CD8-positive, alpha-beta memory T cell (primary cell): Measurements from ENCODE around the gene NXNL2. TPM values are rescaled to one million over a fixed set of nuclear protein-coding genes. Genes with fewer than 3 reads are reported as not detected.

ENCODE experiments used
- CTCF ChIA-PET: fragments of 350-600 bp; sonication (Branson Sonifier 250); formaldehyde crosslinking; loops from one replicate; lab custom pipeline; 2021; ENCODE audit warnings: antibody characterized with exemption; lab: Charles Lee
- POLR2A ChIA-PET: fragments of 350-600 bp; sonication (Branson Sonifier 250); formaldehyde crosslinking; loops from one replicate; lab custom pipeline; 2021; ENCODE audit warnings: antibody characterized with exemption; lab: Charles Lee
- DNase-seq, 5 donors: peaks; one replicate each; pipeline versions ENCODE4 v3.0.0 to v3.0.0-alpha.2; 2020 to 2022; ENCODE audit warnings: mixed read lengths in 1 of 5
- H3K27ac ChIP-seq: one replicate; pipeline ENCODE4 v1.7.0; 2013; ENCODE audit warnings: low read depth, mild to moderate bottlenecking, low read length, moderate library complexity
- H3K27me3 ChIP-seq: 2 replicates; pipeline ENCODE4 v1.7.0; 2013; ENCODE audit warnings: low read length, mild to moderate bottlenecking; ENCODE audit not compliant: insufficient read depth, poor library complexity, severe bottlenecking
- H3K36me3 ChIP-seq: 2 replicates; pipeline ENCODE4 v1.7.0; 2013; ENCODE audit warnings: mild to moderate bottlenecking, low read length, moderate library complexity; ENCODE audit not compliant: insufficient read depth
- H3K4me1 ChIP-seq: 2 replicates; pipeline ENCODE4 v1.7.0; 2013; ENCODE audit warnings: mild to moderate bottlenecking, low read length, moderate library complexity; ENCODE audit not compliant: insufficient read depth
- H3K4me3 ChIP-seq: 2 replicates; pipeline ENCODE4 v1.7.0; 2013; ENCODE audit warnings: mild to moderate bottlenecking, low read length
- H3K9me3 ChIP-seq: 2 replicates; pipeline ENCODE4 v1.7.0; 2013; ENCODE audit warnings: mild to moderate bottlenecking, low read length
- H3K27ac Mint-ChIP-seq, 8 donors: one replicate each; pipeline ENCODE4 v1.8.0; 2020 to 2021; ENCODE audit warnings: mixed read lengths in 8 of 8, mild to moderate bottlenecking in 6 of 8, inconsistent platforms in 3 of 8, moderate library complexity in 3 of 8
- H3K27me3 Mint-ChIP-seq, 2 donors: one replicate each; pipeline ENCODE4 v1.8.0; 2020 to 2021; ENCODE audit warnings: mixed read lengths in 2 of 2, mild to moderate bottlenecking in 1 of 2, moderate library complexity in 1 of 2
- H3K36me3 Mint-ChIP-seq, 3 donors: one replicate each; pipeline ENCODE4 v1.8.0; 2020 to 2021; ENCODE audit warnings: mixed read lengths in 3 of 3, inconsistent platforms in 1 of 3, mild to moderate bottlenecking in 1 of 3
- H3K4me1 Mint-ChIP-seq, 3 donors: one replicate each; pipeline ENCODE4 v1.8.0; 2020 to 2021; ENCODE audit warnings: mixed read lengths in 3 of 3, inconsistent platforms in 1 of 3, mild to moderate bottlenecking in 1 of 3
- H3K4me3 Mint-ChIP-seq, 7 donors: one replicate each; pipeline ENCODE4 v1.8.0; 2020 to 2021; ENCODE audit warnings: mixed read lengths in 7 of 7, mild to moderate bottlenecking in 6 of 7, moderate library complexity in 4 of 7, inconsistent platforms in 2 of 7
- H3K9me3 Mint-ChIP-seq, 5 donors: one replicate each; pipeline ENCODE4 v1.8.0; 2020 to 2022; ENCODE audit warnings: mixed read lengths in 5 of 5, mild to moderate bottlenecking in 3 of 5, moderate library complexity in 2 of 5, inconsistent platforms in 1 of 5
- polyA plus RNA-seq: library from polyadenylated mRNA; unstranded; fragments of 300-500 nt; fragmentation: Illumina TruSeq; gene quantifications from one replicate; pipeline ENCODE4 v1.2.3, GENCODE V29; 2021
- total RNA-seq, 2 experiments: library from RNA; stranded (reverse); gene quantifications; one replicate each; pipeline ENCODE4 v1.2.3, GENCODE V29; 2021

Gene NXNL2
- total and polyA plus RNA-seq, 3 experiments from 2014 or later, result not detected

GRCh38 chr9:88535226-88536022, 446 bp downstream of the NXNL2 start:
- peaks cover 0 to 2% (median 0%) of the 10 kb centered on the region in 5 donors for H3K9me3 Mint-ChIP-seq
- ChIA-PET POLR2A (no interaction called here), CTCF (no interaction called here)
- Histone ChIP-seq H3K9me3 (no peaks in the 10 kb centered on the region), H3K4me3 (peak overlapping the region; percentile 34), H3K4me1 (peaks cover 13% of the 10 kb centered on the region), H3K36me3 (no peaks in the 10 kb centered on the region), H3K27ac (no peak overlapping the region), H3K27me3 (peaks cover 7% of the 10 kb centered on the region)
- peak overlapping the region in 6 of 7 donors; percentile 15 to 54 (median 34) for H3K4me3 Mint-ChIP-seq
- peaks cover 12 to 20% (median 18%) of the 10 kb centered on the region in 3 donors for H3K4me1 Mint-ChIP-seq
- H3K27ac Mint-ChIP-seq, result no peak overlapping the region
- H3K36me3 Mint-ChIP-seq, result no peaks in the 10 kb centered on the region
- no peak for DNase-seq
- peaks cover 28 to 53% of the 10 kb centered on the region in 2 donors for H3K27me3 Mint-ChIP-seq

GRCh38 chr9:88536023-88536324, 996 bp downstream of the NXNL2 start:
- POLR2A ChIA-PET, result no interaction called here
- Mint-ChIP-seq H3K27me3 (peaks cover 28 to 52% of the 10 kb centered on the region in 2 donors), H3K36me3 (no peaks in the 10 kb centered on the region), H3K9me3 (peaks cover 0 to 2% (median 0%) of the 10 kb centered on the region in 5 donors), H3K27ac (no peak overlapping the region), H3K4me3 (peak overlapping the region in 4 of 7 donors; percentile 4 to 54 (median 48)), H3K4me1 (peaks cover 12 to 20% (median 18%) of the 10 kb centered on the region in 3 donors)
- no peak for DNase-seq
- Histone ChIP-seq H3K4me3 (peak overlapping the region; percentile 34), H3K4me1 (peaks cover 13% of the 10 kb centered on the region), H3K27ac (no peak overlapping the region), H3K9me3 (no peaks in the 10 kb centered on the region), H3K27me3 (peaks cover 7% of the 10 kb centered on the region), H3K36me3 (no peaks in the 10 kb centered on the region)
- CTCF ChIA-PET, result no interaction called here

GRCh38 chr9:88536951-88537760, 2.2 kb downstream of the NXNL2 start:
- Mint-ChIP-seq H3K4me1 (peaks cover 12 to 20% (median 18%) of the 10 kb centered on the region in 3 donors), H3K27me3 (peaks cover 25 to 47% of the 10 kb centered on the region in 2 donors), H3K27ac (no peak overlapping the region), H3K9me3 (peaks cover 0 to 2% (median 0%) of the 10 kb centered on the region in 5 donors), H3K36me3 (no peaks in the 10 kb centered on the region), H3K4me3 (no peak overlapping the region)
- Histone ChIP-seq H3K27me3 (peaks cover 7% of the 10 kb centered on the region), H3K4me3 (no peak overlapping the region), H3K36me3 (no peaks in the 10 kb centered on the region), H3K27ac (no peak overlapping the region), H3K9me3 (no peaks in the 10 kb centered on the region), H3K4me1 (peaks cover 13% of the 10 kb centered on the region)
- CTCF ChIA-PET, result no interaction called here
- no peak for DNase-seq
- POLR2A ChIA-PET, result no interaction called here

GRCh38 chr9:88537761-88538091, 2.7 kb downstream of the NXNL2 start:
- no peaks in the 10 kb centered on the region for H3K9me3 ChIP-seq
- H3K27ac Mint-ChIP-seq, result no peak overlapping the region
- peaks cover 13% of the 10 kb centered on the region for H3K4me1 ChIP-seq
- peak in 1 of 5 donors; percentile 8 for DNase-seq
- peaks cover 12 to 20% (median 17%) of the 10 kb centered on the region in 3 donors for H3K4me1 Mint-ChIP-seq
- ChIA-PET POLR2A (no interaction called here), CTCF (no interaction called here)
- H3K36me3 Mint-ChIP-seq, result no peaks in the 10 kb centered on the region
- H3K27me3 ChIP-seq, result peaks cover 7% of the 10 kb centered on the region
- H3K27ac ChIP-seq, result no peak overlapping the region
- no peak overlapping the region for H3K4me3 ChIP-seq
- H3K36me3 ChIP-seq, result no peaks in the 10 kb centered on the region
- peaks cover 0 to 2% (median 0%) of the 10 kb centered on the region in 5 donors for H3K9me3 Mint-ChIP-seq
- peaks cover 25 to 47% of the 10 kb centered on the region in 2 donors for H3K27me3 Mint-ChIP-seq
- H3K4me3 Mint-ChIP-seq, result no peak overlapping the region

- Histone ChIP-seq H3K36me3 (no peaks in the 10 kb centered on the region), H3K4me1 (peaks cover 13% of the 10 kb centered on the region), H3K4me3 (no peak overlapping the region), H3K9me3 (no peaks in the 10 kb centered on the region), H3K27ac (no peak overlapping the region), H3K27me3 (peaks cover 7% of the 10 kb centered on the region)
- Mint-ChIP-seq H3K4me3 (no peak overlapping the region), H3K4me1 (peaks cover 7 to 16% (median 9%) of the 10 kb centered on the region in 3 donors), H3K27me3 (peaks cover 18 to 40% of the 10 kb centered on the region in 2 donors), H3K27ac (no peak overlapping the region), H3K9me3 (no peaks in the 10 kb centered on the region), H3K36me3 (no peaks in the 10 kb centered on the region)
- ChIA-PET POLR2A (no interaction called here), CTCF (no interaction called here)
- no peak for DNase-seq
These were observed 3.5 kb downstream of the NXNL2 start for GRCh38 chr9:88538311-88539085.

GRCh38 chr9:88539246-88539645, 4.3 kb downstream of the NXNL2 start:
- CTCF ChIA-PET, result no interaction called here
- peaks cover 7% of the 10 kb centered on the region for H3K27me3 ChIP-seq
- no peak for DNase-seq

GRCh38 chr9:88540251-88540763, 5.3 kb downstream of the NXNL2 start:
- no peaks in the 10 kb centered on the region for H3K9me3 ChIP-seq
- H3K27me3 Mint-ChIP-seq, result peaks cover 19 to 41% of the 10 kb centered on the region in 2 donors
- no peak for DNase-seq
- H3K4me3 ChIP-seq, result no peak overlapping the region
- H3K4me3 Mint-ChIP-seq, result no peak overlapping the region
- ChIA-PET POLR2A (no interaction called here), CTCF (interaction anchor here (1.4 kb wide), 1 partner anchor 14 kb away, joined by 5 read pairs; no protein-coding TSS in a partner anchor)
- H3K36me3 Mint-ChIP-seq, result no peaks in the 10 kb centered on the region
- H3K36me3 ChIP-seq, result no peaks in the 10 kb centered on the region
- no peak overlapping the region for H3K27ac Mint-ChIP-seq
- peaks cover 7% of the 10 kb centered on the region for H3K27me3 ChIP-seq
- no peak overlapping the region for H3K27ac ChIP-seq
- peaks cover 4 to 12% (median 5%) of the 10 kb centered on the region in 3 donors for H3K4me1 Mint-ChIP-seq
- H3K9me3 Mint-ChIP-seq, result no peaks in the 10 kb centered on the region
- H3K4me1 ChIP-seq, result peaks cover 13% of the 10 kb centered on the region

More at GRCh38 chr9:88539246-88539645, 4.3 kb downstream of the NXNL2 start:
- peaks cover 14 to 36% of the 10 kb centered on the region in 2 donors for H3K27me3 Mint-ChIP-seq
- Histone ChIP-seq H3K27ac (no peak overlapping the region), H3K9me3 (no peaks in the 10 kb centered on the region), H3K4me1 (peaks cover 13% of the 10 kb centered on the region), H3K36me3 (no peaks in the 10 kb centered on the region), H3K4me3 (no peak overlapping the region)
- H3K9me3 Mint-ChIP-seq, result no peaks in the 10 kb centered on the region
- H3K36me3 Mint-ChIP-seq, result no peaks in the 10 kb centered on the region
- POLR2A ChIA-PET, result no interaction called here
- no peak overlapping the region for H3K27ac Mint-ChIP-seq
- peaks cover 4 to 12% (median 5%) of the 10 kb centered on the region in 3 donors for H3K4me1 Mint-ChIP-seq
- no peak overlapping the region for H3K4me3 Mint-ChIP-seq
